HepG2 (cell line): ENCODE measurements around the gene ARHGDIG. TPM values are rescaled to one million over a fixed set of nuclear protein-coding genes. Genes with fewer than 3 reads are reported as not detected.

ENCODE experiments used
- ATAC-seq: fragments of 200-7000 bp; cut with Tn5 transposase; 3 replicates; pipeline ENCODE4 v1.9.1; 2020; ENCODE audit warnings: mild to moderate bottlenecking, moderate library complexity
- BruUV-seq: library from RNA; stranded (reverse); fragments of 400-500 nt; replicated peaks from 2 replicates; lab custom pipeline; 2021; lab: Mats Ljungman, UMichigan
- CTCF ChIA-PET: fragments of 300-600 bp; formaldehyde crosslinking; extraction: SDS; loops from one replicate; lab custom pipeline; 2021; ENCODE audit warnings: low total read pairs, inconsistent platforms, low intra/inter-chr PET ratio; lab: Yijun Ruan, JAX
- POLR2A ChIA-PET: fragments of 350-600 bp; sonication (Branson Sonifier 250); formaldehyde crosslinking; loops from one replicate; lab custom pipeline; 2020; ENCODE audit warnings: antibody characterized with exemption, inconsistent platforms; lab: Yijun Ruan, JAX
- DNase-seq: peaks from one replicate; pipeline ENCODE4 v3.0.0-alpha.2; 2015; ENCODE audit warnings: low spot score
- FAIRE-seq: peaks from 3 replicates; lab custom pipeline; 2011; peaks lifted over from hg19 to GRCh38; lab: Jason Lieb, UNC
- H2AFZ ChIP-seq: one replicate; pipeline ENCODE4 v1.6.1; 2011; ENCODE audit warnings: low read length, inconsistent platforms
- H3K27ac ChIP-seq: fragments of 300-600 bp; 3 replicates; pipeline ENCODE4 v1.8.0; 2011; ENCODE audit warnings: mixed run types, mild to moderate bottlenecking, mixed read lengths, low read length, inconsistent platforms; ENCODE audit not compliant: insufficient read depth; ENCODE audit errors: extremely low read length
- H3K27me3 ChIP-seq, 2 experiments: fragments of 200-600 bp in 1 of 2; 2 replicates in 1 of 2; 3 replicates in 1 of 2; pipeline versions ENCODE4 v1.6.0 to v1.8.0; 2011; ENCODE audit warnings: low read length in 2 of 2, mild to moderate bottlenecking in 2 of 2, moderate library complexity in 2 of 2, inconsistent platforms in 1 of 2; ENCODE audit not compliant: insufficient read depth in 2 of 2, control insufficient read depth in 1 of 2
- H3K36me3 ChIP-seq, 2 experiments: fragments of 200-600 bp in 1 of 2; replicated peaks in 1 of 2; 2 replicates in 1 of 2; 3 replicates in 1 of 2; pipeline versions ENCODE4 v1.5.1 to v1.8.0; 2011; ENCODE audit warnings: low read length in 2 of 2, inconsistent platforms in 1 of 2; ENCODE audit not compliant: insufficient read depth in 2 of 2, control insufficient read depth in 1 of 2
- H3K4me1 ChIP-seq: 2 replicates; pipeline ENCODE4 v1.5.1; 2012; ENCODE audit warnings: low read length, inconsistent platforms; ENCODE audit not compliant: insufficient read depth
- H3K4me2 ChIP-seq: 2 replicates; pipeline ENCODE4 v1.6.0; 2011; ENCODE audit warnings: low read depth, low read length, inconsistent platforms
- H3K4me3 ChIP-seq, 3 experiments: fragments of 200-600 bp in 1 of 3; sonication (generic), shearing (Covaris generic) in 1 of 3; replicated peaks in 1 of 3; 2 replicates each; pipeline ENCODE4 v1.5.1; 2011 to 2016; ENCODE audit warnings: low read length in 3 of 3, inconsistent platforms in 2 of 3, low read depth in 2 of 3, mild to moderate bottlenecking in 2 of 3, control low read depth in 1 of 3, mixed read lengths in 1 of 3; ENCODE audit not compliant: insufficient read depth in 1 of 3
- H3K79me2 ChIP-seq: one replicate; pipeline ENCODE4 v1.6.1; 2011; ENCODE audit warnings: low read length, inconsistent platforms; ENCODE audit not compliant: insufficient read depth
- H3K9ac ChIP-seq: 2 replicates; pipeline ENCODE4 v1.6.0; 2011; ENCODE audit warnings: mild to moderate bottlenecking, low read depth, low read length, inconsistent platforms; ENCODE audit not compliant: insufficient read depth
- H3K9me3 ChIP-seq: 2 replicates; pipeline ENCODE4 v1.5.1; 2012; ENCODE audit warnings: mild to moderate bottlenecking, low read length
- H4K20me1 ChIP-seq: 2 replicates; pipeline ENCODE4 v1.6.0; 2011; ENCODE audit warnings: inconsistent platforms, mild to moderate bottlenecking, low read length, moderate library complexity; ENCODE audit not compliant: insufficient read depth
- BHLHE40 ChIP-seq: IDR thresholded peaks from 2 replicates; pipeline ENCODE4 v1.6.1; 2011; ENCODE audit warnings: low read length, improper control_type of control experiment
- FOXO1 ChIP-seq: sonication (generic); formaldehyde crosslinking; IDR thresholded peaks from 2 replicates; pipeline ENCODE4 v1.4.0; 2020; ENCODE audit warnings: missing genetic modification reagents
- ONECUT2 ChIP-seq: sonication (generic); formaldehyde crosslinking; IDR thresholded peaks from 2 replicates; pipeline ENCODE4 v1.4.0; 2020; ENCODE audit warnings: missing genetic modification reagents
- PCBP1 ChIP-seq: fragments of 200-400 bp; formaldehyde crosslinking; IDR thresholded peaks from 2 replicates; pipeline ENCODE4 v1.6.1; 2017; ENCODE audit warnings: mild to moderate bottlenecking, low read depth, low read length, borderline replicate concordance
- ZNF12 ChIP-seq: sonication (generic); formaldehyde crosslinking; IDR thresholded peaks from 2 replicates; pipeline ENCODE4 v1.5.0; 2020; ENCODE audit warnings: missing genetic modification reagents
- ZNF335 ChIP-seq: sonication (generic); formaldehyde crosslinking; IDR thresholded peaks from 2 replicates; pipeline ENCODE4 v1.4.0; 2020; ENCODE audit warnings: missing genetic modification reagents
- ZNF788 ChIP-seq: sonication (generic); formaldehyde crosslinking; IDR thresholded peaks from 2 replicates; pipeline ENCODE4 v1.5.0; 2020; ENCODE audit warnings: mild to moderate bottlenecking, missing genetic modification reagents, borderline replicate concordance
- WGBS: methylation state at CpG from one replicate; pipeline ENCODE4 v1.1.6; 2017; ENCODE audit warnings: low lambda C conversion rate; 5-methylcytosine and 5-hydroxymethylcytosine counted together
- in situ Hi-C: cut with HindIII; loops from 2 replicates; pipeline ENCODE4 v1.10.0; 2017; ENCODE audit warnings: low pct_unique_long_range_greater_than_20kb; ENCODE audit not compliant: extremely low pct_ligation_motif_present
- intact Hi-C: fragments of 100-400 bp; cut with micrococcal nuclease; formaldehyde crosslinking; loops from one replicate; pipeline ENCODE4 v1.10.0; 2022; ENCODE audit not compliant: unreplicated experiment
- polyA plus RNA-seq, 8 experiments: library from polyadenylated mRNA; depleted of rRNA in 3 of 8; stranded (reverse) in 7 of 8; unstranded in 1 of 8; fragments of >200 nt; fragmentation: Illumina TruSeq in 4 of 8; extraction: Trizol in 4 of 8; gene quantifications; 2 replicates each; pipeline versions ENCODE4 v1.2.1 to v1.2.3, GENCODE V29; 2011 to 2016; ENCODE audit warnings: low read depth in 4 of 8, missing spikeins in 1 of 8, mixed read lengths in 1 of 8; ENCODE audit not compliant: insufficient read depth in 1 of 8
- total RNA-seq, 5 experiments: library from RNA; depleted of rRNA; stranded (reverse); fragments of >200 nt; fragmentation: Illumina TruSeq; extraction: Trizol; gene quantifications; 2 replicates each; pipeline ENCODE4 v1.2.3, GENCODE V29; 2016; ENCODE audit warnings: low read depth in 1 of 5
- TF ChIP-seq, protein P1 (sequence below): sonication (generic); formaldehyde crosslinking; IDR thresholded peaks from 2 replicates; pipeline ENCODE4 v1.4.0; 2020; ENCODE audit warnings: missing genetic modification reagents
- TF ChIP-seq, protein P2 (sequence below): sonication (generic); formaldehyde crosslinking; IDR thresholded peaks from 2 replicates; pipeline ENCODE4 v1.5.0; 2020; ENCODE audit warnings: missing genetic modification reagents, mild to moderate bottlenecking, borderline replicate concordance
- TF ChIP-seq, protein P3 (sequence below): sonication (generic); formaldehyde crosslinking; IDR thresholded peaks from 2 replicates; pipeline ENCODE4 v1.8.0; 2022; ENCODE audit warnings: mild to moderate bottlenecking, missing genetic modification reagents
- TF ChIP-seq, protein P4 (sequence below), 2 experiments: sonication (generic) in 1 of 2; formaldehyde crosslinking in 1 of 2; IDR thresholded peaks; 2 replicates each; pipeline versions ENCODE4 v1.4.0 to v1.6.1; 2016 to 2020; ENCODE audit warnings: borderline replicate concordance in 1 of 2, low read depth in 1 of 2, mild to moderate bottlenecking in 1 of 2, missing genetic modification reagents in 1 of 2
- TF ChIP-seq, protein P5 (sequence below): sonication (generic); formaldehyde crosslinking; IDR thresholded peaks from 2 replicates; pipeline ENCODE4 v1.4.0; 2020; ENCODE audit warnings: low read depth, mild to moderate bottlenecking, missing genetic modification reagents

ARHGDIG gene
- total and polyA plus RNA-seq, 2 of the 13 experiments (the other 11 are each of a cell fraction or from before 2014, with no cell fraction given): 0.24 to 0.48 TPM

DNA sequence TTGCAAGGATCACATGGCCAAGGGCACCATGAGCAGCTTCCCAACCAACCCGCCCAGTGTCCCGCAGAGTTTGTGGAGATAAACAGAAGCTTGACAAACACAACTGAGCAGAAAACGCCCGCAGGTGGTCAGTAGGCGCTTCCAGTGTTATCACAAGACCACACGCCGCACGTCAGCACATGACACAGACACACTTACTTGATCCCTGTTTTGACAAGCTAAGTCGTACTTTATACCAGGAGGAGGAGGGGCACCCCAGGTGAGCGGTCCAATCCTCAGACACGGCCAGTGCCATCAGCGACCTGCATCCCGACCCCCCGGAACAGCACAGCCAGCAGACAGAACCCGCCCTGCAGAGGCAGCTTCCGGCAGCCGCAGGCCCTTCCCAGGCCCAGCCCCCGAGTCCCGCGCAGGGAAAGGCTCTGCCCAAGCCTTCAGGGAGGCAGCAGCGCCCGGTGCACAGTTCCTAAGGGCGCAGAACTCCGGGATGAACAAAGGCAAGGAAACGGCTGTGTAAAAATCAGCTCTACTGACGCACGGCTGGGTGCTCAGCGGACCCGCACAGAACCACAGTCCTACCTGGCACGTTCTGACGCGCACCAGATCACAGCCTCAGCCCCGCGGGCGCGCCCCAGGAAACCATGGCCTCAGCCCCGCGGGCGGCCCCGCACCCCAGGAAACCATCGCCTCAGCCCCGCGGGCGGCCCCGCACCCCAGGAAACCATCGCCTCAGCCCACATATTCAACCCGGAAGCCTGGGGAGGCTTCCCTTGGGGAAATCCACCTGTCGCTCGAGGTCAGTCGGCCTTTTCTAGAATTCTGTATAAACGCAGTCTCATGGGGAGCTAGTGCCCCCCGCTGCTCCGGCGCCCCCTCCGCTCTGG is 44.3 kb downstream of the ARHGDIG start:
- in situ Hi-C loops (no loop called here), intact Hi-C loops (no loop called here)
- no peaks in the 10 kb centered on the region for H3K27me3 ChIP-seq
- H3K79me2 ChIP-seq: peaks cover 68% of the 10 kb centered on the region
- no peaks in the 10 kb centered on the region for H3K9me3 ChIP-seq
- ATAC-seq (no peak; the same call in 2 of the 3 replicates), DNase-seq (no peak), FAIRE-seq (no peak)
- POLR2A ChIA-PET: no interaction called here
- no TSS peak for BruUV-seq
- no peak overlapping the region for H2AFZ ChIP-seq
- peaks cover 9% of the 10 kb centered on the region for H3K4me1 ChIP-seq
- 96% methylated on average over 41 of the region's 55 CpGs for WGBS
- peaks cover 38% of the 10 kb centered on the region; the same call in 1 of the 2 replicates for H4K20me1 ChIP-seq
- CTCF ChIA-PET: no interaction called here
- H3K27ac ChIP-seq: no peak overlapping the region
- H3K36me3 ChIP-seq: peaks cover 5 to 29% of the 10 kb centered on the region in 2 experiments; a peak in 4 of 5 replicates
- no peak overlapping the region for H3K4me3 ChIP-seq
- no peak overlapping the region for H3K4me2 ChIP-seq
- no peak overlapping the region for H3K9ac ChIP-seq
- TF ChIP-seq ZNF788 (CRISPR knock-in tag) (no peak), ONECUT2 (no peak), FOXO1 (no peak), ZNF335 (CRISPR knock-in tag) (no peak), BHLHE40 (no peak), PCBP1 (no peak), ZNF12 (CRISPR knock-in tag) (no peak)
- TF ChIP-seq, protein P1, sequence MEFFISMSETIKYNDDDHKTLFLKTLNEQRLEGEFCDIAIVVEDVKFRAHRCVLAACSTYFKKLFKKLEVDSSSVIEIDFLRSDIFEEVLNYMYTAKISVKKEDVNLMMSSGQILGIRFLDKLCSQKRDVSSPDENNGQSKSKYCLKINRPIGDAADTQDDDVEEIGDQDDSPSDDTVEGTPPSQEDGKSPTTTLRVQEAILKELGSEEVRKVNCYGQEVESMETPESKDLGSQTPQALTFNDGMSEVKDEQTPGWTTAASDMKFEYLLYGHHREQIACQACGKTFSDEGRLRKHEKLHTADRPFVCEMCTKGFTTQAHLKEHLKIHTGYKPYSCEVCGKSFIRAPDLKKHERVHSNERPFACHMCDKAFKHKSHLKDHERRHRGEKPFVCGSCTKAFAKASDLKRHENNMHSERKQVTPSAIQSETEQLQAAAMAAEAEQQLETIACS: no peak
- TF ChIP-seq, protein P2, sequence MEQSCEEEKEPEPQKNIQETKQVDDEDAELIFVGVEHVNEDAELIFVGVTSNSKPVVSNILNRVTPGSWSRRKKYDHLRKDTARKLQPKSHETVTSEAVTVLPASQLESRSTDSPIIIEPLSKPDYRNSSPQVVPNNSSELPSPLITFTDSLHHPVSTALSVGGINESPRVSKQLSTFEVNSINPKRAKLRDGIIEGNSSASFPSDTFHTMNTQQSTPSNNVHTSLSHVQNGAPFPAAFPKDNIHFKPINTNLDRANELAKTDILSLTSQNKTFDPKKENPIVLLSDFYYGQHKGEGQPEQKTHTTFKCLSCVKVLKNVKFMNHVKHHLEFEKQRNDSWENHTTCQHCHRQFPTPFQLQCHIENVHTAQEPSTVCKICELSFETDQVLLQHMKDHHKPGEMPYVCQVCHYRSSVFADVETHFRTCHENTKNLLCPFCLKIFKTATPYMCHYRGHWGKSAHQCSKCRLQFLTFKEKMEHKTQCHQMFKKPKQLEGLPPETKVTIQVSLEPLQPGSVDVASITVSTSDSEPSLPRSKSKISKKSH: no peak
- TF ChIP-seq, protein P3, sequence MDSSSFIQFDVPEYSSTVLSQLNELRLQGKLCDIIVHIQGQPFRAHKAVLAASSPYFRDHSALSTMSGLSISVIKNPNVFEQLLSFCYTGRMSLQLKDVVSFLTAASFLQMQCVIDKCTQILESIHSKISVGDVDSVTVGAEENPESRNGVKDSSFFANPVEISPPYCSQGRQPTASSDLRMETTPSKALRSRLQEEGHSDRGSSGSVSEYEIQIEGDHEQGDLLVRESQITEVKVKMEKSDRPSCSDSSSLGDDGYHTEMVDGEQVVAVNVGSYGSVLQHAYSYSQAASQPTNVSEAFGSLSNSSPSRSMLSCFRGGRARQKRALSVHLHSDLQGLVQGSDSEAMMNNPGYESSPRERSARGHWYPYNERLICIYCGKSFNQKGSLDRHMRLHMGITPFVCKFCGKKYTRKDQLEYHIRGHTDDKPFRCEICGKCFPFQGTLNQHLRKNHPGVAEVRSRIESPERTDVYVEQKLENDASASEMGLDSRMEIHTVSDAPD (CRISPR knock-in tag): no peak
- TF ChIP-seq, protein P4, sequence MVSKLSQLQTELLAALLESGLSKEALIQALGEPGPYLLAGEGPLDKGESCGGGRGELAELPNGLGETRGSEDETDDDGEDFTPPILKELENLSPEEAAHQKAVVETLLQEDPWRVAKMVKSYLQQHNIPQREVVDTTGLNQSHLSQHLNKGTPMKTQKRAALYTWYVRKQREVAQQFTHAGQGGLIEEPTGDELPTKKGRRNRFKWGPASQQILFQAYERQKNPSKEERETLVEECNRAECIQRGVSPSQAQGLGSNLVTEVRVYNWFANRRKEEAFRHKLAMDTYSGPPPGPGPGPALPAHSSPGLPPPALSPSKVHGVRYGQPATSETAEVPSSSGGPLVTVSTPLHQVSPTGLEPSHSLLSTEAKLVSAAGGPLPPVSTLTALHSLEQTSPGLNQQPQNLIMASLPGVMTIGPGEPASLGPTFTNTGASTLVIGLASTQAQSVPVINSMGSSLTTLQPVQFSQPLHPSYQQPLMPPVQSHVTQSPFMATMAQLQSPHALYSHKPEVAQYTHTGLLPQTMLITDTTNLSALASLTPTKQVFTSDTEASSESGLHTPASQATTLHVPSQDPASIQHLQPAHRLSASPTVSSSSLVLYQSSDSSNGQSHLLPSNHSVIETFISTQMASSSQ (IDR thresholded peaks at IDR 0.05; ENCODE audit: low read depth): no peak
- TF ChIP-seq, protein P4 (CRISPR knock-in tag; IDR thresholded peaks at IDR 0.05; ENCODE audit: borderline replicate concordance): no peak
- TF ChIP-seq, protein P5, sequence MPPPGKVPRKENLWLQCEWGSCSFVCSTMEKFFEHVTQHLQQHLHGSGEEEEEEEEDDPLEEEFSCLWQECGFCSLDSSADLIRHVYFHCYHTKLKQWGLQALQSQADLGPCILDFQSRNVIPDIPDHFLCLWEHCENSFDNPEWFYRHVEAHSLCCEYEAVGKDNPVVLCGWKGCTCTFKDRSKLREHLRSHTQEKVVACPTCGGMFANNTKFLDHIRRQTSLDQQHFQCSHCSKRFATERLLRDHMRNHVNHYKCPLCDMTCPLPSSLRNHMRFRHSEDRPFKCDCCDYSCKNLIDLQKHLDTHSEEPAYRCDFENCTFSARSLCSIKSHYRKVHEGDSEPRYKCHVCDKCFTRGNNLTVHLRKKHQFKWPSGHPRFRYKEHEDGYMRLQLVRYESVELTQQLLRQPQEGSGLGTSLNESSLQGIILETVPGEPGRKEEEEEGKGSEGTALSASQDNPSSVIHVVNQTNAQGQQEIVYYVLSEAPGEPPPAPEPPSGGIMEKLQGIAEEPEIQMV (CRISPR knock-in tag): no peak
